ENCODE results near the gene FAM90A1.
"Not testable (repeated sequence)": the region's sequence is repeated elsewhere in the genome, so short reads cannot be mapped to it uniquely, and the experiment has no call there.

FAM90A1 gene, protein sequence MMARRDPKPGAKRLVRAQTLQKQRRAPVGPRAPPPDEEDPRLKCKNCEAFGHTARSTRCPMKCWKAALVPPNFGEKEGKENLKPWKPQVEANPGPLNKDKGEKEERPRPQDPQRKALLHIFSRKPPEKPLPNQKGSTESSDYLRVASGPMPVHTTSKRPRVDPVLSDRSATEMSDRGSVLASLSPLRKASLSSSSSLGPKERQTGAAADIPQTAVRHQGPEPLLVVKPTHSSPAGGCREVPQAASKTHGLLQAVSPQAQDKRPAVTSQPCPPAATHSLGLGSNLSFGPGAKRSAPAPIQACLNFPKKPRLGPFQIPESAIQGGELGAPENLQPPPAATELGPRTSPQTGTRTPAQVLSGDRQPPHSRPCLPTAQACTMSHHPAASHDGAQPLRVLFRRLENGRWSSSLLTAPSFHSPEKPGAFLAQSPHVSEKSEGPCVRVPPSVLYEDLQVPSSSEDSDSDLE

DNA sequence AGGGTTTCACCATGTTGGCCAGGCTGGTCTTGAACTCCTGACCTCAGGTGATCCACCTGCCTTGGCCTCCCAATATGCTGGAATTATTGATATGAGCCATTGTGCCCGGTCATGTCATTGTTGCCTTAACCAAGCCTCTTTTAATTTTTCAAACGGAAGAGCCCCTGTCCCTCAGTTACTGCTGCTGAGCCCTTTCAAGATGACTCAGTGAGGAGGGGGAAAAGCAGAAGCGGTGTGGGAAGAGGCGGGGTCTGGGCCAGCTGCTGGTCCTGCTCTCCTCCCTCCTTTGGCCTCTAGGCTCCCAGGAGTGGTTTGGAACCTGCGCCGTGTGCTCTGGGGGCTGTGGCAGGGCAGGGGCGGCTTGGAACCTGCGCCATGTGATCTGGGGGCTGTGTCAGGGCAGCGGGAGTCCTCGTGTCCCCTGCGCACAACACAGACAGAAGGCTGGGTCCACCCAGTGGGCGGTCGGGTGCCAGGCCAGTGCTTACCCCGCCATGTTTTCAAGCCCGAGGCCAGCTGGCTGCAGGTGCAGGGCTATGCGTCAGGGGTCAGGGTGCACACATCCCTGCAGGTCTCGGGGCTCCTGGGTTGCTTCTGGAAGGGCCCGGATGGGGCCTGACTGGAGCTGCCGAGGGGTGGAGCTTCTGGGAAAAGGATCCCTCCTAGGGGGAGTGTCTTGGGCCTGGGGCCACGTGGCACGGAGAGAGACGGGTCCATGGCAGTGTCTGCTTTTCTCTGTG is at the start of gene FAM90A1:
Gene FAM90A1, minus strand, starts transcription at position 627 of the 740 bp plus-strand sequence. CDS start 2,786 bp downstream, outside the sequence.
- not testable (repeated sequence) for H3K4me1 ChIP-seq (ENCODE audit: control insufficient read depth, low read depth, low read length); H3K9me3 ChIP-seq (ENCODE audit: control insufficient read depth, low read depth, low read length); H3K4me3 ChIP-seq (ENCODE audit: low read length); H3K9ac ChIP-seq (ENCODE audit: low read length); H3K27ac ChIP-seq (ENCODE audit: low read length); H3K36me3 ChIP-seq (ENCODE audit: control insufficient read depth, low read depth, low read length); H3K27me3 ChIP-seq (ENCODE audit: control insufficient read depth, insufficient read depth, low read length)

DNA sequence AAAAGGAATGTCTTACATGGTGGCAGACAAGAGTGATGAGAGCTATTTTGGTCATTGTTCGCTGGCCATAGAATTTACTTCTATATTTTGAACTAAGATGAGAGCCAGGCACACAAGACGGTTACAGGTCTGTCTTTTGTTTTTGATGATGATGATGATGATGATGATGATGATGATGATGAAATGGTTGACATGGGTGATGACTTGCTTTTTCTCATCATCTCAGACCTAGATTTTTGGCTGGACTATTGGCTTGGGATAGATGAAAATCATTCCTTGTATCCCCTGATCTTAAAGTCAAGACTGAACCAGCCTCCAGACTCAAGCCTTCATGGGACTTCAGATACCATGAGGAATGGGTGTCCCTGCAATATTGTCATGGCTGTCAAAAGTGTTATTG is 49.0 kb upstream of the FAM90A1 start:
- H3K9me3 ChIP-seq (ENCODE audit: control insufficient read depth, low read depth, low read length); H3K27me3 ChIP-seq (ENCODE audit: control insufficient read depth, insufficient read depth, low read length); H3K27ac ChIP-seq (ENCODE audit: low read length); H3K36me3 ChIP-seq (ENCODE audit: control insufficient read depth, low read depth, low read length); H3K4me3 ChIP-seq (ENCODE audit: low read length); H3K9ac ChIP-seq (ENCODE audit: low read length); H3K4me1 ChIP-seq (ENCODE audit: control insufficient read depth, low read depth, low read length): not testable (repeated sequence)

DNA sequence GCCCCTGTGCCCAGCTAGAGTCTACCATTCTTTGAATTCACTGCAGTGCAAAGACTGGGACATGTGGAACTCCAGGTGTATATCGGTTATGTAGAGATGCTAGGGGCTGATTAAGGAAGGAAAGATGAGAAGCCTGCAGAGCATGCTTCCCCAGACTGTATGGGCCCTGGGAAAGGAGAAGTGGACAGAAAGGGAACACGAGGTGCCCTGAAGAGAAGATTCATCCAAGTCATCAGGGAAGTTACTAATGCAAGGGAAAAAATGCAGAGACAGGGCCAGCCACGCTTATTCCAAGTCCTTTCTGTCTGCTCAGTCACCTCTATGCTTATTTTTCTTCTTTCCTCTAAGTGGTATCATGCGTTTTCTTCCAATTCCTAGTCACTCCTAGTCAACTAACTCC is 39.3 kb upstream of the FAM90A1 start:
- not testable (repeated sequence) for H3K4me3 ChIP-seq (ENCODE audit: low read length); H3K4me1 ChIP-seq (ENCODE audit: control insufficient read depth, low read depth, low read length); H3K36me3 ChIP-seq (ENCODE audit: control insufficient read depth, low read depth, low read length); H3K27ac ChIP-seq (ENCODE audit: low read length); H3K9me3 ChIP-seq (ENCODE audit: control insufficient read depth, low read depth, low read length); H3K9ac ChIP-seq (ENCODE audit: low read length); H3K27me3 ChIP-seq (ENCODE audit: control insufficient read depth, insufficient read depth, low read length)

DNA sequence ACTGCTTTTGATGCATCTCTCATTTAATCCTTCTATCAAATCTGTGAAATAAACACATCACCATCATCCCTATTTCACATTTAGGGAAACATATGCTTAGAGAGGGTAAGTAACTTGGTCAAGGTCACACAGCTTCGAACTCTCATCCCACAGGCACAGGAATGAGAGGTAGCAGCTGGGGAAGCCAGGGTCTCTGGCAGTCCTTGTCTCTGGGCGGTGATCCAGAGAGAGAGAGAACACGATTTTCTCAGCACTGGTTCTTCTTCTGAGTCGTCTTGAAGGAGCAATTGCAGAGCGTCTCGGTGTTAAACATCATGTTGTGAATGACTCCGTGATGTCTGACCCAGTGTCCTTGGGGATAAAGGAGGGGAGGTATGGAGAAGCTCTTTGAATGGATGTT is 36.8 kb upstream of the FAM90A1 start:
- H3K9me3 ChIP-seq (ENCODE audit: control insufficient read depth, low read depth, low read length); H3K27me3 ChIP-seq (ENCODE audit: control insufficient read depth, insufficient read depth, low read length); H3K9ac ChIP-seq (ENCODE audit: low read length); H3K4me3 ChIP-seq (ENCODE audit: low read length); H3K27ac ChIP-seq (ENCODE audit: low read length); H3K4me1 ChIP-seq (ENCODE audit: control insufficient read depth, low read depth, low read length); H3K36me3 ChIP-seq (ENCODE audit: control insufficient read depth, low read depth, low read length): not testable (repeated sequence)

DNA sequence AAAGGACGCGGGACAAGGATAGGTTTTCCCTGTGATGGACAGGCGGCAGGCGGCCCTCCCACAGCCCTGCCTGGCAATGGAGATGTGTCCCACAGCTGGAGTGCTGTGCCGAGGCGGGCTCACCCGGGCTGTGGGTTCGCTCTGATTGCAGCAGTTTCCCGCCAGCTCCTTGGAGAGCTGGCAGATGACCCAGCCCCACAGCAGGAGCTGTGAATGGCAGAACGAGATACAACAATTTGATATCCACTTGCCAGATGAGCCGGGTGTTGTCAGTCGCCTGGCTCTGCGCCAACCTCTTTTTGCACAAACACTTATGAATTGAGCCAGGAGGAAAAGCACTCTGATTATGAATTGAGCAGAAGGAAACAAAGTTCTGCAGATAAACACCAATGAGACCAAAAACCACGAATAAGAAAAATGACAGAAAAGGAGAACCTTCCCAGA is 33.7 kb upstream of the FAM90A1 start:
- H3K9me3 ChIP-seq (ENCODE audit: control insufficient read depth, low read depth, low read length) = not testable (repeated sequence)

DNA sequence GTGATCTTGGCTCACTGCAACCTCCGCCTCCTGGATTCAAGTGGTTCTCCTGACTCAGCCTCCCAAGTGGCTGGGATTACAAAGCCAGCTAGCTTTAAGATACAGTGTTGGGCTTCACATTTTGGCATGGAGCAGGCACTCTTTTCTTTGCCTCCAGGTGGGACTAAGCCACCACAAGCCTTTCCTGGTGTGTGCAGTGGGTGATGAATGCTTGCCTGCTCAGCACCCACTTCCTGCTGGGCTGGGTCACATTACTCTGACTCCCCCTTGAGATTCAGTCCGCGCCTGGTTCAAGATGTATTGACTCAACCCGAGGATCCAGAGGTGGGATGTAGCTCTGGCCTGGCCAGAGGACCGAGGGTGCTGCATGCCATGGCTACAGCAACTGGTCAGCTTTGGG is 28.9 kb upstream of the FAM90A1 start:
- not testable (repeated sequence) for H3K4me3 ChIP-seq (ENCODE audit: low read length); H3K27ac ChIP-seq (ENCODE audit: low read length); H3K9ac ChIP-seq (ENCODE audit: low read length); H3K9me3 ChIP-seq (ENCODE audit: control insufficient read depth, low read depth, low read length); H3K4me1 ChIP-seq (ENCODE audit: control insufficient read depth, low read depth, low read length); H3K36me3 ChIP-seq (ENCODE audit: control insufficient read depth, low read depth, low read length); H3K27me3 ChIP-seq (ENCODE audit: control insufficient read depth, insufficient read depth, low read length)

More for the DNA sequence above, 33.7 kb upstream of the FAM90A1 start:
- not testable (repeated sequence) for H3K9ac ChIP-seq (ENCODE audit: low read length); H3K4me3 ChIP-seq (ENCODE audit: low read length); H3K27me3 ChIP-seq (ENCODE audit: control insufficient read depth, insufficient read depth, low read length); H3K36me3 ChIP-seq (ENCODE audit: control insufficient read depth, low read depth, low read length); H3K27ac ChIP-seq (ENCODE audit: low read length); H3K4me1 ChIP-seq (ENCODE audit: control insufficient read depth, low read depth, low read length)

DNA sequence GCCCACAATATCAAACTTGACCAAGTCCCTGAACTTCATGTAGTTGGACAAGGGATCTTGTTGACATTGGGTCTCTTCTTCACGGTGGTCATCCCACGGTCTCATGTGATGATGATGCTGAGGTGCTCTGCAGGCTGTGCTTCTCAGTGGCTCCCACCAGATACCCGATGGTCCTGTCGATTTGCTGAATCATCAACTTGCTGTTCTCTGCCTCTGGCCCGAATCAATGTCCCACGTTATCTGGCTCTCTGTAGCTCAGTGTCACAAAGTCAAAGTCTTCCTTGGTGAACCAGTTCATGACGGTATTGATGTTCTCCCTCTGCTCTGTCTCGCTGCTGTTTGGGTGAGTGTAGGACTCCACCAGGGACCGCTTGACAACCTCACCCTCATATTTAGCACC is 27.3 kb upstream of the FAM90A1 start:
- not testable (repeated sequence) for H3K27me3 ChIP-seq (ENCODE audit: control insufficient read depth, insufficient read depth, low read length); H3K4me1 ChIP-seq (ENCODE audit: control insufficient read depth, low read depth, low read length); H3K27ac ChIP-seq (ENCODE audit: low read length); H3K36me3 ChIP-seq (ENCODE audit: control insufficient read depth, low read depth, low read length); H3K9ac ChIP-seq (ENCODE audit: low read length); H3K4me3 ChIP-seq (ENCODE audit: low read length); H3K9me3 ChIP-seq (ENCODE audit: control insufficient read depth, low read depth, low read length)

DNA sequence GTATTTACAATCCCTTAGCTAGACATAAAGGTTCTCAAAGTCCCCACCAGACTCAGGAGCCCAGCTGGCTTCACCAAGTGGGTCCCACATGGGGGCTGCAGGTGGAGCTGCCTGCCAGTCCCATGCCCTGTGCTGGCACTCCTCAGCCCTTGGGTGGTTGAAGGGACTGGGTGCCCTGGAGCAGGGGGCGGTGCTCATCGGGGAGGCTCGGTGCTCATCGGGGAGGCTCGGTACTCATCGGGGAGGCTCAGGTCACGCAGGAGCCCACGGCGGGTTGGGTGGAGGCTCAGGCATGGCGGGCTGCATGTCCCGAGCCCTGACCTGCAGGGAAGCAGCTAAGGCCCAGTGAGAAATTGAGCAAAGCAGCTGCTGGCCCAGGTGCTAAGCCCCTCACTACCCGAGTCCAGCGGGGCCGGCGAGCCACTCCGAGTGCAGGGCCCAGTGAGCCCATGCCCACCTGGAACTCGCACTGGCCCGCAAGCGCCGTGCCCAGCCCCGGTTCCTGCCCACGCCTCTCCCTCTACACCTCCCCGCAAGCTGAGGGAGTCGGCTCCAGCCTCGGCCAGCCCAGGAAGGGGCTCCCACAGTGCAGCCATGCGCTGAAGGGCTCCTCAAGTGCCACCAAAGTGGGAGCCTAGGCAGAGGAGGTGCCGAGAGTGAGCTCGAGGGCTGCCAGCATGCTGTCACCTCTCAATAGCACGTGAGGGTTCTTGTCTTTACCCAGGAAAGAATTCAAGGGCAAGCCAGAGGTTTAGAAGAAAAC is 24.8 kb upstream of the FAM90A1 start:
- H3K4me1 ChIP-seq (ENCODE audit: control insufficient read depth, low read depth, low read length); H3K27ac ChIP-seq (ENCODE audit: low read length); H3K27me3 ChIP-seq (ENCODE audit: control insufficient read depth, insufficient read depth, low read length); H3K9me3 ChIP-seq (ENCODE audit: control insufficient read depth, low read depth, low read length); H3K36me3 ChIP-seq (ENCODE audit: control insufficient read depth, low read depth, low read length); H3K4me3 ChIP-seq (ENCODE audit: low read length); H3K9ac ChIP-seq (ENCODE audit: low read length): not testable (repeated sequence)

DNA sequence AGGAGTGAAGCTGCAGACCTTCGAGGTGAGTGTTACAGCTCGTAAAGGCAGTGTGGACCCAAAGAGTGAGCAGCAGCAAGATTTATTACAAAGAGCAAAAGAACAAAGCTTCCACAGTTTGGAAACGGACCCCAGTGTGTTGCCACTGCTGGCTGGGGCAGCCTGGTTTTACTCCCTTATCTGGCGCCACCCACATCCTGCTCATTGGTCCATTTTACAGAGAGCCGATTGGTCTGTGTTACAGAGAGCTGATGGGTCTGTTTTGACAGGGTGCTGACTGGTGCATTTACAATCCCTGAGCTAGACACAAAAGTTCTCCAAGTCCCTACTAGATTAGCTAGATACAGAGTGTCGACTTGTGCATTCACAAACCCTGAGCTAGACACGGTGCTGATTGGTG is 24.2 kb upstream of the FAM90A1 start:
- not testable (repeated sequence) for H3K27me3 ChIP-seq (ENCODE audit: control insufficient read depth, insufficient read depth, low read length); H3K36me3 ChIP-seq (ENCODE audit: control insufficient read depth, low read depth, low read length); H3K9ac ChIP-seq (ENCODE audit: low read length); H3K27ac ChIP-seq (ENCODE audit: low read length); H3K4me3 ChIP-seq (ENCODE audit: low read length); H3K4me1 ChIP-seq (ENCODE audit: control insufficient read depth, low read depth, low read length); H3K9me3 ChIP-seq (ENCODE audit: control insufficient read depth, low read depth, low read length)

DNA sequence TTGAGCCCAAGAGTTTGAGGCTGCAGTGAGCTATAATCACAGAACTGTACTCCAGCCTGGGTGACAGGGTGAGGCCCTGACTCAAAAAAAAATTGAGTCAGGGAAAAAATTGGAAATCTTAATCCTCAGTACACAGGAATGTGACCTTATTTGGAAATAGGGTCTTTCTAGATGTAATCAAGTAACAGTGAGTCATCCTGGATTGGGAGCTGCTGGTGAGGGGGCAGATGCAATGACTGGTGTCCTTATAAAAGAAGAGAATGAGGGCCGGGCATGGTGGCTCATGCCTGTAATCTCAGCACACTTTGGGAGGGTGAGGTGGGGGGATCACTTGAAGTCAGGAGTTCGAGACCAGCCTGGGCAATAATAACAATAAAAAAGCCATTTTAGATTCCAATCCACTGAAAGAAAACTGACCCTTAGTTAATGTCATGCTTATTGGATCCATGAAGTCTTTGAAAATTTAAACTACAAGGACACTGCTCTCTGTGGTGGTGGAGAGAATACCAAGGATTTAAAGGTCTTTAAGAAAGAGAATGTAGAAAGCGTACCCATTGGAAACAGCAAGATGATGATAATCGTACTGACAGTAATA is 19.6 kb upstream of the FAM90A1 start:
- not testable (repeated sequence) for H3K4me1 ChIP-seq (ENCODE audit: control insufficient read depth, low read depth, low read length); H3K27ac ChIP-seq (ENCODE audit: low read length); H3K27me3 ChIP-seq (ENCODE audit: control insufficient read depth, insufficient read depth, low read length); H3K4me3 ChIP-seq (ENCODE audit: low read length); H3K9me3 ChIP-seq (ENCODE audit: control insufficient read depth, low read depth, low read length); H3K9ac ChIP-seq (ENCODE audit: low read length); H3K36me3 ChIP-seq (ENCODE audit: control insufficient read depth, low read depth, low read length)

DNA sequence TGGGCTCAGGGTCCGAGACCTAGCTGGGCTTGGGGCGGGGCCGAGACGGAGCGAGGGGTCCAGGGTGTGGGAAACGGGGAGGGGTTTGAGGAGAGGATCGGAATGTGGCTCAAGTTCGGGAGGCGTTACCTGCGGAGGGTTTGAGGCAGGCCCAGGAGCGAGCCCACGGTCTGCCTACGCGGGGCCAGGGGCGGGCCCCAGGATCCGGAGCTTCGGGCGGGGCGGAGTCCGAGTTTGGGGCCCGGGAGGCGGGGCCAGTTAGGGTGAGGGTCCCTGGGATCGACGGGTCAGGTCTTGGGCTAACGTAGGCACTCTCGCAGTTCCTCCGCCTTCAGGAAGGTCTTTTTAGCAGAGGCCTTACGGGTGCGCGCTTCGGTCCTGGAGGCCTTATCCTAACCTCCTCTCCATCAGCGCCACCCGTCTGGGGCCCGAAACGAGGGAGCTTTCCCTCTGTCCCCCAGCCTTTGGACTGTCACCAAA is 16.3 kb upstream of the FAM90A1 start:
- H3K9me3 ChIP-seq (ENCODE audit: control insufficient read depth, low read depth, low read length); H3K36me3 ChIP-seq (ENCODE audit: control insufficient read depth, low read depth, low read length); H3K4me1 ChIP-seq (ENCODE audit: control insufficient read depth, low read depth, low read length); H3K27me3 ChIP-seq (ENCODE audit: control insufficient read depth, insufficient read depth, low read length); H3K27ac ChIP-seq (ENCODE audit: low read length): not testable (repeated sequence)
- peak overlapping the region; percentile 81 for H3K4me3 ChIP-seq (ENCODE audit: low read length)
- H3K9ac ChIP-seq (ENCODE audit: low read length) = peak overlapping the region; percentile 59

Measured in iPS-18a (cell line).